GM21367 (cell line): ENCODE data around the gene PIGH.
"Not testable (repeated sequence)": the region's sequence is repeated elsewhere in the genome, so short reads cannot be mapped to it uniquely, and the experiment has no call there.

ENCODE experiments used
- ATAC-seq: cut with Tn5 transposase; IDR thresholded peaks from one replicate; pipeline ENCODE4 v1.9.1; 2021; ENCODE audit not compliant: unreplicated experiment

PIGH gene

GRCh38 chr14:67609642-67610310 lies 9.7 kb upstream of the PIGH start:
- no peak for ATAC-seq

- ATAC-seq, result no peak
Measured at GRCh38 chr14:67607646-67608045, 7.6 kb upstream of the PIGH start.

- peak; percentile 63 for ATAC-seq
Measured at GRCh38 chr14:67602995-67603545, 3.0 kb upstream of the PIGH start.

- no peak for ATAC-seq
Measured at GRCh38 chr14:67602076-67602475, 2.0 kb upstream of the PIGH start.

GRCh38 chr14:67600562-67600974 lies 500 bp upstream of the PIGH start:
- ATAC-seq, result not testable (repeated sequence)

GRCh38 chr14:67595392-67595791 lies 4.7 kb downstream of the PIGH start:
- ATAC-seq, result no peak

GRCh38 chr14:67593650-67594049 lies 6.4 kb downstream of the PIGH start:
- not testable (repeated sequence) for ATAC-seq

GRCh38 chr14:67589204-67589770 lies 10.8 kb downstream of the PIGH start:
- ATAC-seq, result no peak

GRCh38 chr14:67586369-67586768 lies 13.7 kb downstream of the PIGH start:
- no peak for ATAC-seq

GRCh38 chr14:67584978-67585377 lies 15.1 kb downstream of the PIGH start:
- ATAC-seq, result no peak

GRCh38 chr14:67583711-67584644 lies 16.1 kb downstream of the PIGH start:
- no peak for ATAC-seq

GRCh38 chr14:67582061-67582460 lies 18.0 kb downstream of the PIGH start:
- ATAC-seq, result no peak

GRCh38 chr14:67581643-67582042 lies 18.4 kb downstream of the PIGH start:
- no peak for ATAC-seq

- no peak for ATAC-seq
Measured at GRCh38 chr14:67580336-67581171, 19.5 kb downstream of the PIGH start.

GRCh38 chr14:67579636-67580035 lies 20.4 kb downstream of the PIGH start:
- no peak for ATAC-seq

GRCh38 chr14:67579040-67579439 lies 21.0 kb downstream of the PIGH start:
- ATAC-seq, result no peak

- no peak for ATAC-seq
Measured at GRCh38 chr14:67577909-67578749, 21.9 kb downstream of the PIGH start.

- no peak for ATAC-seq
Measured at GRCh38 chr14:67577181-67577808, 22.8 kb downstream of the PIGH start.

- ATAC-seq, result no peak
Measured at GRCh38 chr14:67576216-67576955, 23.7 kb downstream of the PIGH start.
